HepG2 (cell line): ENCODE results near the gene PDE3B. TPM values are rescaled to one million over a fixed set of nuclear protein-coding genes. Genes with fewer than 3 reads are reported as not detected.
A peak's percentile ranks its signal among the peaks of the same experiment; 100 is the strongest.

Experiments
- EED ChIP-seq: sonication (generic); formaldehyde crosslinking; IDR thresholded peaks from 2 replicates; pipeline ENCODE4 v1.5.0; 2020; ENCODE audit warnings: mild to moderate bottlenecking, missing genetic modification reagents
- FLYWCH1 ChIP-seq: sonication (generic); formaldehyde crosslinking; IDR thresholded peaks from 2 replicates; pipeline ENCODE4 v1.8.1; 2023; ENCODE audit warnings: mild to moderate bottlenecking, missing genetic modification reagents
- HIVEP1 ChIP-seq: sonication (generic); formaldehyde crosslinking; IDR thresholded peaks from 2 replicates; pipeline ENCODE4 v1.4.0; 2020; ENCODE audit warnings: mild to moderate bottlenecking, missing genetic modification reagents
- MAF1 ChIP-seq: sonication (generic); formaldehyde crosslinking; IDR thresholded peaks from 2 replicates; pipeline ENCODE4 v1.5.0; 2020; ENCODE audit warnings: missing genetic modification reagents, borderline replicate concordance
- PLRG1 ChIP-seq: fragments of 450-650 bp; conservative IDR thresholded peaks from 2 replicates; pipeline ENCODE4 v1.6.1; 2016
- POLR2AphosphoS5 ChIP-seq: IDR thresholded peaks from 2 replicates; pipeline ENCODE4 v1.6.1; 2012; ENCODE audit warnings: low read depth, low read length
- SMC3 ChIP-seq: IDR thresholded peaks from 2 replicates; pipeline ENCODE4 v1.6.1; 2011; ENCODE audit warnings: low read length, improper control_type of control experiment
- SRY ChIP-seq: sonication (generic); formaldehyde crosslinking; IDR thresholded peaks from 2 replicates; pipeline ENCODE4 v1.8.0; 2022; ENCODE audit warnings: mild to moderate bottlenecking, missing genetic modification reagents
- U2AF2 ChIP-seq: fragments of 200-400 bp; formaldehyde crosslinking; IDR thresholded peaks from 2 replicates; pipeline ENCODE4 v1.6.1; 2017; ENCODE audit warnings: low read depth, mild to moderate bottlenecking, low read length
- XBP1 ChIP-seq: sonication (generic); formaldehyde crosslinking; IDR thresholded peaks from 2 replicates; pipeline ENCODE4 v1.5.0; 2020; ENCODE audit warnings: missing genetic modification reagents
- YEATS2 ChIP-seq: sonication (generic); formaldehyde crosslinking; IDR thresholded peaks from 2 replicates; pipeline ENCODE4 v1.4.0; 2020; ENCODE audit warnings: missing genetic modification reagents, borderline replicate concordance
- ZC3H4 ChIP-seq: sonication (generic); formaldehyde crosslinking; IDR thresholded peaks from 2 replicates; pipeline ENCODE4 v1.4.0; 2020; ENCODE audit warnings: missing genetic modification reagents, borderline replicate concordance
- ZNF530 ChIP-seq: sonication (generic); formaldehyde crosslinking; IDR thresholded peaks from 2 replicates; pipeline ENCODE4 v1.5.0; 2020; ENCODE audit warnings: low read depth, mild to moderate bottlenecking, missing genetic modification reagents
- ZNF713 ChIP-seq: sonication (generic); formaldehyde crosslinking; IDR thresholded peaks from 2 replicates; pipeline ENCODE4 v1.4.0; 2020; ENCODE audit warnings: mild to moderate bottlenecking, missing genetic modification reagents
- ZNF776 ChIP-seq: sonication (generic); formaldehyde crosslinking; IDR thresholded peaks from 2 replicates; pipeline ENCODE4 v1.4.0; 2020; ENCODE audit warnings: mild to moderate bottlenecking, missing genetic modification reagents
- ZNF841 ChIP-seq: sonication (generic); formaldehyde crosslinking; IDR thresholded peaks from 2 replicates; pipeline ENCODE4 v1.8.1; 2023; ENCODE audit warnings: missing genetic modification reagents, borderline replicate concordance
- polyA plus RNA-seq, 8 experiments: library from polyadenylated mRNA; depleted of rRNA in 3 of 8; stranded (reverse) in 7 of 8; unstranded in 1 of 8; fragments of >200 nt; fragmentation: Illumina TruSeq in 4 of 8; extraction: Trizol in 4 of 8; gene quantifications; 2 replicates each; pipeline versions ENCODE4 v1.2.1 to v1.2.3, GENCODE V29; 2011 to 2016; ENCODE audit warnings: low read depth in 4 of 8, missing spikeins in 1 of 8, mixed read lengths in 1 of 8; ENCODE audit not compliant: insufficient read depth in 1 of 8
- total RNA-seq, 5 experiments: library from RNA; depleted of rRNA; stranded (reverse); fragments of >200 nt; fragmentation: Illumina TruSeq; extraction: Trizol; gene quantifications; 2 replicates each; pipeline ENCODE4 v1.2.3, GENCODE V29; 2016; ENCODE audit warnings: low read depth in 1 of 5
- TF ChIP-seq, protein P1 (sequence below): sonication (generic); formaldehyde crosslinking; IDR thresholded peaks from 2 replicates; pipeline ENCODE4 v1.9.0; 2021; ENCODE audit warnings: missing genetic modification reagents, borderline replicate concordance
- TF ChIP-seq, protein P2 (sequence below): sonication (generic); formaldehyde crosslinking; IDR thresholded peaks from 2 replicates; pipeline ENCODE4 v1.8.0; 2022; ENCODE audit warnings: mild to moderate bottlenecking, missing genetic modification reagents, moderate library complexity
- TF ChIP-seq, protein P3 (sequence below): sonication (generic); formaldehyde crosslinking; IDR thresholded peaks from 2 replicates; pipeline ENCODE4 v1.4.0; 2020; ENCODE audit warnings: missing genetic modification reagents; ENCODE audit errors: not compliant biosample characterization
- TF ChIP-seq, protein P4 (sequence below): IDR thresholded peaks from 2 replicates; pipeline ENCODE4 v1.6.1; 2016; ENCODE audit warnings: control low read depth
- TF ChIP-seq, protein P5 (sequence below): sonication (generic); formaldehyde crosslinking; conservative IDR thresholded peaks from 2 replicates; pipeline ENCODE4 v1.4.0; 2020; ENCODE audit warnings: missing genetic modification reagents
- TF ChIP-seq, protein P6 (sequence below): sonication (generic); formaldehyde crosslinking; IDR thresholded peaks from 2 replicates; pipeline ENCODE4 v1.5.0; 2020; ENCODE audit warnings: missing genetic modification reagents

The PDE3B gene
- total and polyA plus RNA-seq, 2 of the 13 experiments (the other 11 are each of a cell fraction or from before 2014, with no cell fraction given), result 14.1 to 26.5 TPM

DNA sequence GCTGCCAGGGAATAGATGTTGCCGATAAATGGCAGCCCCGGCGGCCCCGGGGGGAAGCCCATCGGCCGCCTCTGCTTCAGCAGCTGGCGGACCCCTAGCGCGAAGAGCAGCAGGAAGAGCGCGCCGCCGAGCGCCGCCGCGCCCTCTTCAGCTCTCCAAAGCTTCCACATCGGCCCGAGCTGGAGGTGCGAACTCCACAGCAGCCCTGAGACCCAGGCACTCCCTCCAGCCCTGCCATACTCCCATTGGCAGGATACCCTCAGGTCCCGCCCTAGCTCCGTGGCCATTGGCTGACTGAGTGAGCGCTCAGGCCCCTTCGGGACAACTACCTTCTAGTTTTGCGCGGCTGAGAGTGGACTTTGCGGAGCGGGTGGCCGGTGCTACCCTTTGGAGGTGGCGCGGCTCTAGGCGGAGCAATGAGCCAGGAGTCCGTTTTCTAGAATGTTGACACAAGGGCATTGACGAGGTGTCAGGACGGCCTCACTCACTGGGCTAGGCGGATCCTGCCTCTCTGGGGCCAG is 248.5 kb downstream of the PDE3B start, which contains the start of gene CYP2R1 (continued):
- TF ChIP-seq ZC3H4, result no peak
- TF ChIP-seq XBP1 (CRISPR knock-in tag), result no peak
- TF ChIP-seq PLRG1, result no peak
- TF ChIP-seq MAF1 (CRISPR knock-in tag), result no peak
- TF ChIP-seq ZNF713 (CRISPR knock-in tag), result no peak
- no peak for TF ChIP-seq U2AF2
- TF ChIP-seq, protein P1, sequence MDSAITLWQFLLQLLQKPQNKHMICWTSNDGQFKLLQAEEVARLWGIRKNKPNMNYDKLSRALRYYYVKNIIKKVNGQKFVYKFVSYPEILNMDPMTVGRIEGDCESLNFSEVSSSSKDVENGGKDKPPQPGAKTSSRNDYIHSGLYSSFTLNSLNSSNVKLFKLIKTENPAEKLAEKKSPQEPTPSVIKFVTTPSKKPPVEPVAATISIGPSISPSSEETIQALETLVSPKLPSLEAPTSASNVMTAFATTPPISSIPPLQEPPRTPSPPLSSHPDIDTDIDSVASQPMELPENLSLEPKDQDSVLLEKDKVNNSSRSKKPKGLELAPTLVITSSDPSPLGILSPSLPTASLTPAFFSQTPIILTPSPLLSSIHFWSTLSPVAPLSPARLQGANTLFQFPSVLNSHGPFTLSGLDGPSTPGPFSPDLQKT, result no peak
- no peak for TF ChIP-seq HIVEP1 (CRISPR knock-in tag)
- TF ChIP-seq, protein P2, sequence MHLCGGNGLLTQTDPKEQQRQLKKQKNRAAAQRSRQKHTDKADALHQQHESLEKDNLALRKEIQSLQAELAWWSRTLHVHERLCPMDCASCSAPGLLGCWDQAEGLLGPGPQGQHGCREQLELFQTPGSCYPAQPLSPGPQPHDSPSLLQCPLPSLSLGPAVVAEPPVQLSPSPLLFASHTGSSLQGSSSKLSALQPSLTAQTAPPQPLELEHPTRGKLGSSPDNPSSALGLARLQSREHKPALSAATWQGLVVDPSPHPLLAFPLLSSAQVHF (CRISPR knock-in tag), result no peak
- TF ChIP-seq ZNF841 (CRISPR knock-in tag), result no peak
- TF ChIP-seq, protein P3, sequence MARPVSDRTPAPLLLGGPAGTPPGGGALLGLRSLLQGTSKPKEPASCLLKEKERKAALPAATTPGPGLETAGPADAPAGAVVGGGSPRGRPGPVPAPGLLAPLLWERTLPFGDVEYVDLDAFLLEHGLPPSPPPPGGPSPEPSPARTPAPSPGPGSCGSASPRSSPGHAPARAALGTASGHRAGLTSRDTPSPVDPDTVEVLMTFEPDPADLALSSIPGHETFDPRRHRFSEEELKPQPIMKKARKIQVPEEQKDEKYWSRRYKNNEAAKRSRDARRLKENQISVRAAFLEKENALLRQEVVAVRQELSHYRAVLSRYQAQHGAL (CRISPR knock-in tag), result no peak
- TF ChIP-seq, protein P4, sequence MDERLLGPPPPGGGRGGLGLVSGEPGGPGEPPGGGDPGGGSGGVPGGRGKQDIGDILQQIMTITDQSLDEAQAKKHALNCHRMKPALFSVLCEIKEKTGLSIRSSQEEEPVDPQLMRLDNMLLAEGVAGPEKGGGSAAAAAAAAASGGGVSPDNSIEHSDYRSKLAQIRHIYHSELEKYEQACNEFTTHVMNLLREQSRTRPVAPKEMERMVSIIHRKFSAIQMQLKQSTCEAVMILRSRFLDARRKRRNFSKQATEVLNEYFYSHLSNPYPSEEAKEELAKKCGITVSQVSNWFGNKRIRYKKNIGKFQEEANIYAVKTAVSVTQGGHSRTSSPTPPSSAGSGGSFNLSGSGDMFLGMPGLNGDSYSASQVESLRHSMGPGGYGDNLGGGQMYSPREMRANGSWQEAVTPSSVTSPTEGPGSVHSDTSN (CRISPR knock-in tag), result peak; percentile 81
- no peak for TF ChIP-seq EED (CRISPR knock-in tag)
- TF ChIP-seq YEATS2 (CRISPR knock-in tag), result no peak
- TF ChIP-seq, protein P5, sequence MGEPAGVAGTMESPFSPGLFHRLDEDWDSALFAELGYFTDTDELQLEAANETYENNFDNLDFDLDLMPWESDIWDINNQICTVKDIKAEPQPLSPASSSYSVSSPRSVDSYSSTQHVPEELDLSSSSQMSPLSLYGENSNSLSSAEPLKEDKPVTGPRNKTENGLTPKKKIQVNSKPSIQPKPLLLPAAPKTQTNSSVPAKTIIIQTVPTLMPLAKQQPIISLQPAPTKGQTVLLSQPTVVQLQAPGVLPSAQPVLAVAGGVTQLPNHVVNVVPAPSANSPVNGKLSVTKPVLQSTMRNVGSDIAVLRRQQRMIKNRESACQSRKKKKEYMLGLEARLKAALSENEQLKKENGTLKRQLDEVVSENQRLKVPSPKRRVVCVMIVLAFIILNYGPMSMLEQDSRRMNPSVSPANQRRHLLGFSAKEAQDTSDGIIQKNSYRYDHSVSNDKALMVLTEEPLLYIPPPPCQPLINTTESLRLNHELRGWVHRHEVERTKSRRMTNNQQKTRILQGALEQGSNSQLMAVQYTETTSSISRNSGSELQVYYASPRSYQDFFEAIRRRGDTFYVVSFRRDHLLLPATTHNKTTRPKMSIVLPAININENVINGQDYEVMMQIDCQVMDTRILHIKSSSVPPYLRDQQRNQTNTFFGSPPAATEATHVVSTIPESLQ (CRISPR knock-in tag), result no peak
- TF ChIP-seq ZNF776 (CRISPR knock-in tag), result no peak
- TF ChIP-seq ZNF530 (CRISPR knock-in tag), result no peak
- no peak for TF ChIP-seq POLR2AphosphoS5
- no peak for TF ChIP-seq SMC3
- TF ChIP-seq, protein P6, sequence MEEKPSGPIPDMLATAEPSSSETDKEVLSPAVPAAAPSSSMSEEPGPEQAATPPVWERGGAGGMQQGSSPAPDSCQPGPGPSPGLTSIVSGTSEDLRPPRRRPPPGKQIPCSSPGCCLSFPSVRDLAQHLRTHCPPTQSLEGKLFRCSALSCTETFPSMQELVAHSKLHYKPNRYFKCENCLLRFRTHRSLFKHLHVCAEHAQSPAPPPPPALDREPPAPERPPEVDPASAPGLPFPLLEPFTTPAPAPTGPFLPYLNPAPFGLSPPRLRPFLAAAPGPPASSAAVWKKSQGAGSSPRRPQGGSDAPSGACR, result no peak
- no peak for TF ChIP-seq SRY (CRISPR knock-in tag)
- TF ChIP-seq FLYWCH1 (CRISPR knock-in tag), result no peak
